Raji (cell line): Measurements from ENCODE around the gene SLC7A14.

Experiments used
- POLR2A ChIP-seq: IDR thresholded peaks from 2 replicates; pipeline ENCODE4 v1.6.1; 2011; ENCODE audit warnings: low read depth, low read length, control low read depth; ENCODE audit not compliant: insufficient read depth

Gene SLC7A14

DNA sequence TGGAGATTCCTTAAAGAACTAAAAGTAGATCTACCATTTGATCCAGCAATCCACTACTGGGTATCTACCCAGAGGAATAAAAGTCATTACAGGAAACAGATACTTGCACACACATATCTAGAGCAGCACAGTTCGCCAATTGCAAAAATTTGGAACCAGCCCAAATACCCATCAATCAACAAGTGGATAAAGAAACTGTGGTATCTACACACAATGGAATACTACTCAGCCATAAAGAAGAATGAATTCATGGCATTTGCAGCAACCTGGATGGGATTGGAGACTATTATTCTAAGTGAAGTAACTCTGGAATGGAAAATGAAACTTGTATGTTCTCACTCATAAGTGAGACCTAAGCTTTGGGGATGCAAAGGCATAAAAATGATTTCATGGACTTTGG lies 23.8 kb downstream of the SLC7A14 start:
- no peak for TF ChIP-seq POLR2A

DNA sequence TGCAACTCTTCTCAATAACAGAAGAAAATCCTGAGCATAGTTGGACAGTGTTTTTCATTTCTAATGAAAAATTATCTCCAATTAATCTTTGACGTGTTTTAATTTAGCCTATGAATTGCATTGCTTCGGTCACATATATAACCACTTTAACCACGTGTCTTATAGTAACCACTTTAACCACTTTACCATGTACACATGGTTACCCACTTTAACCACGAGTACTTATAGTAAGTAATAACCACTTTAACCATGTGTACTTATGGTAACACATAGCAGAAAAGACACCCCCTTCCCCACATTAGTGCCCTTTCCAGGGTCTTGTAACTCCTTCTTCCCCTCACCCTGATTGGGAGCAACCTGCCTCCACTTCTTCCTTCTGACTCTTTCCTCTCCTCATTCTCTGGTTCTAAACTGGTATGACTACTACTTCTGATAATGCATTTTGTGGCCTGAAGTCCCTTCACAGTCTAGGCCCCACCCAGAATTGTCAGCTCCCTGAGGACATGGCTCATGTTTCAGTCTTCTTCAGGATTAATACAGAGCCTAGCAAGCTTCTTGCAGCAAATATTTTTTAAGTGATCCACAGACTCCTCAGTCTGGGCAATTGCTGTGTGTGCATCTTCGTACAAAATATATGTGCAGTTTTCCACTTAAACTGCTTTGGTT lies 25.0 kb downstream of the SLC7A14 start:
- no peak for TF ChIP-seq POLR2A

DNA sequence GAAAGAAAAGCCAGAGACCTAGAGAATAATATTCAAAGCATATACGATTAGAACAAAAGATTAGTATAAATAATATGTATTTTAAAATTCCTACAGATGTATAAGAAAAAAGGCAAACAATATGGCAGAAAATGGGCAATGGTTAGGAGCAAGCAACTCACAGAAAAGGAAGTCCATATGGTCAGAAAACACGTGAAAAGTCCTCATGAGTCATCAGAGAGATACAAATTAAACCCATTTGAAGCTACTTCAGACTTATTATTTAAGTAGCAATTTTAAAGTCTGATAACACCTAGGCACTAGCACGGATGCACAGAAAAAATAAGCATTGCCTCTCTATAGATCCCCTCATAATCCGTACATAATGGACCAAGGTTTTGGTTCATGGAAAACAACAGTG lies 25.6 kb downstream of the SLC7A14 start:
- no peak for TF ChIP-seq POLR2A

DNA sequence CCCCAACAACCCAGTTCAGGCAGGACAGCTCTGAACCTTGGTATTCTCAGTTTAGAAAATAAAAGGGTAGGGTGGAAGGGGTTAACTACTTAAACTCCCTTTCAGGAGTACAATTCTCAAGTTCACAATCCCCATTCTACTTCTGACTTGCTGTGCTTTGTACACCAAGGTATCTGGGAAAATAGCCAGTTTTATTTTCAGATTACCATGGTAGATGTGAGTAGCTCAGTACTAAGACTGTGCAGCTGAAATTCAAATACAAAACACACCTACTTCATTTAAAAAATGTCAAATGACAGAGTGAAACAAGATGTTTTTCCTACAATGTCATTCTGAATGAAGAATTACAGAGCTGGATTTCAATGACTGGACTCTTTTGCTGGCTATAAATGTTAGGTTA lies 27.4 kb downstream of the SLC7A14 start:
- no peak for TF ChIP-seq POLR2A

DNA sequence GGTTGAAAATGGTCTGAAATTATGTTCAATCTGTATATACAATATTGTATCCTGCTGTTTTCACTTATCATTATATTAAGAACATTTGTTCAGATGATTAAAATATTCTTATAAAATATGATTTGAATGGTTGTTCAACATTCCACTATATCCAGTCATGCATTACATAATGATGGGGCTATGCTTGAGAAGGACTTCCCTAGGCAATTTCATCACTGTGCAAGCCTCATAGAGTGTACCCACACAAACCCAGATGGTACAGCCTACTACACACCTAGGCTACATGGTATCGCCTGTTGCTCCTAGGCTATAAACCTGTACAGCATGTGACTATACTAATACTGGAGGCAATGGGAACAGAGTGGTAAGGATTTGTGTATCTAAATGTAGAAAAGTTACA lies 30.5 kb downstream of the SLC7A14 start:
- TF ChIP-seq POLR2A: no peak

DNA sequence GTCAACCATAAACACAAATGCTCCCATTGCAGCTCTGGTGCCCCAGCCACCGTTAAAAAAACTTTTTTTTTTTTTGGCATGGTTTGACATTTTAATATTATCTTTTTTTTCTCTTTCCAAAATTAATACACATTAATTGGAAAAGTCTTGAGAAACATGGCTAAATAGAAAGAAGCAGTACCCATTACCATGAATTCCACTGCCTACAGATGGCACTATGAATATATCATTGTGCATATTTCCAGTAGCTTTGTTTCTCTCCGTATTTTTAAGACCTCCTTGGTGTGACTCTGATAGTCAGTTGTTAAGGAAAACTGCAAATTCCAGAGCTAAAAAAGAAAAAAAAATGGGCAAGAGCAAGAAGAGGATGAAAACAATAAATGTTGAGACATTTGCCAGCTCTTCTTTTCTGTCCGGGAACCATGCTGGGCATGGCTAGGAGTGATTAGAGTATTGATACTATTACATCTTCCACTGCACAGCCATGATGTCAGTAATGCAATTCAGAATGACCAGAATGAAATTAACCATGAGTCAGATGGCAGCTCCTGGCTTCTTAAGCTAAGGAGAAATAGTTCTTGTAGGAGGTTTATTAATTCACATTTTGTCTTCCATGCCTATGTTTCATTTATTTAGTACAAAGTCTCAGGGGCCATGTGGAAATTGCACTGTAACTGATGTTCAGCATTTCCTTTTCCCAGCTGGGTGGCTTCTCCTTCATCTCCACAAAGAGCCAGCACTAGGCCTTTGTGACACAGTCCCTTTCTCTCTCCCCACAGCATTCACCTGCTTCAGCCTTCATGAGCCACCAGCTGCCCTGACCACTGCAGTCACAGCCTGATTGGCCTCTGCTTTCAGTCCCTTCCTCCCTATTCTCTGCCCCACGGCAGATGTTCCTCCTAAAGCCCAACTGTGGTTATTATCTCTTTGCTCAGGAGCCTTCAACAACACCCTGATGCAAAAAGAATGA lies 31.8 kb downstream of the SLC7A14 start:
- TF ChIP-seq POLR2A: no peak

DNA sequence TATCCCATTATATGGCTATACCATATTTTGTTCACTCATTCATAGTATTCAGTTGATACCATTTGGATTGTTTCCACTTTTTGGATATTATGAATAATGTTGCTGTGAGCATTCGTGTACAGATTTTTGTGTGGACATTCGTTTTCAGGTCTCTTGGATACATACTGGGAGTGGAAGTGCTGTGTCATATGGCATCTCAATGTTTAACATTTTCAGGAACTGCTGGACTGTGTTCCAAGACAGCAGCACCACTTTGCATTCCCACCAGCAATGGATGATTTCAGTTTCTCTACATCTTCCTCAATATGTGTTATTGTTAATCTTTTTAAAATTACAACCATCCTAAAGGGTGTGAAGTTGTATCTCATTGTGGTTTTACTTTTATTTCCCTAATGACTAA lies 34.6 kb downstream of the SLC7A14 start:
- no peak for TF ChIP-seq POLR2A

DNA sequence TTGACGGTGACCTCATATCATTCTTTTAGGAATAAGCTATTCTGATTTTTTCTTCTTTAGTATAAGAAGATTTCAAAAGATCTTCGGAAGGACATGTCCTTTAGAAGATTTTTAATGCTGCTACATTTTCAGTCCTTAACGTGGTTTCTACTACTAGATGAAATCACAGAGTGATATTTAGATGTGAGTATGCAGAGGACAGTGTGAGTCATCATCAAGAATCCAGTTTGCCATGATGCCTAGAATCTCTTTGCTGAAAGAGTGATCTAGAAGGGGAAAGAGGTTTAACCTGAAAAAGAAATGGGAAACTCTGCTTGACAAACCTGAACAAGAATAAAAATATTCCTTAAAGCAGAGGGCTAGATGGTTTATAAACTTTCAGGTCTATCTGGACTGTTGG lies 43.2 kb downstream of the SLC7A14 start:
- no peak for TF ChIP-seq POLR2A

DNA sequence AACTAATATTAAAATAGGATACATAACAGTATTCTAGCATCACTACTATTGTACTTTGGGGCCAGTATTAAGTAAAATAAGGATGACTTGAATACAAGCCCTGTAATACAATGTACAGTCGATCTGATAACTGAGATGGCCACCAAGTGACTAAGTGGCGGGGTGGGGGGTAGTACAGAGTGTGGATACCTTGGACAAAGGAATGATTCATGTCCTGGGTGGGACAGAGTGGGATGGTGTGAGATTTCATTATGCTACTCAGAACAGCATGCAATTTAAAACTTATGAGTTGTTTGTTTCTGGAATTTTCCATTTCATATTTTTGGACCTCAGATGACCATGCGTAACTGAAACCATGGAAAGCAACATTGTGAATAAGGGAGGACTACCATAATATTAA lies 46.0 kb downstream of the SLC7A14 start:
- no peak for TF ChIP-seq POLR2A

DNA sequence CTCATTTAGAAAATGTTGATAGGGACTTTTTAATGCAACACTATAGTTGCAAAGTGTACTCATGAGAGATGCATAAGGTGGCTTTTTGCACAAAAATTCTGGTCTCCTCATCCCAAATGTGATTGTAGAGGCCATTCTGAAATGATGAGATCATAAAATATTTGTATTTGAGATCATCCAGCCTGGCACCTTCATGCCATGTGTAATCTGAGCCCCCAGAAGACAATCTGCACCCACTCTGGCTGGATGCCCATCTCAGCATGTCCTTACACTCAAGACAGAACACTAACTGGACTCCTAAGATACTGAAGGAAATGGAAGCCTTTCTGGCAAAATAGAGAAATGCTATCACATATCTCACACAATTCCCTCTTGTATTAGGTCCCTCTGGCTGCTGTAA lies 49.2 kb downstream of the SLC7A14 start:
- TF ChIP-seq POLR2A: no peak

DNA sequence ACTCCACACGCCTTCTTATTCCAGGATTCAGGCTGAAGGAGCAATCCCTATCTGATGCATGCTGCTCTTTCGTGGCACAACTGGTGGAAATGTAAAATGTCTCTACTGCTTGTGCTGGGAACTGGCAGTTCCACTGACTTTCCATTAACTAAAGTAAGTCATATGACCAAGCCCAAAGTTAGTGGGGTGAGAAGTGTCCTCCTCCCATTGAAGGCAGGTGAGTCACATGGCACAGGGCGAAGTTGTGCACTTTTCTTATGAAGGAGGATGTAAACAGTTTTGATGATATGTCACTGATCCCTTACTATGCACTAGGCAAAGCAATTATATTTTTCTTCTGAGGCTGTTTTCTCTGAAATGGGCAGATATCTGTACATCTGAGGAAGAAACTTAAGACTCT lies 51.6 kb downstream of the SLC7A14 start:
- no peak for TF ChIP-seq POLR2A

DNA sequence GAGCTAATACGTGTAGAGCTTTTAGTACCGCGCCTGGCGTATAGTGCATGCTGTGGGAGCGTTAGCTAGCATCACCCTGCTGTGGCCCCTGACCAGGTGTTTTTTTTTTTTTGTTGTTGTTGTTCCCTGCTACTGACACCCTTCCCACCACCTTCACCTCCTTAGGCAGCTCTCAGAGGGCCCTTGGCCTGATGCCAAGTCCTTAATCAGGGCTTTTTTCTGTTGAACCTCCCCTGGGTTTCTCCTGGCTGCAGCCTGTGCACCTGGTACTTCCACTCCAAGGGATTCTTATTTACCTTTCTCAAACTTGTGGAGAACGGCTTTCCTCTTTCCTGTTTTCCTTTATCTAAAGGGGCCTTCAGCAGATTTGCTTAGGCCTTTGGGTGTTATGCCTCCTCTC lies 53.3 kb downstream of the SLC7A14 start:
- TF ChIP-seq POLR2A: no peak

DNA sequence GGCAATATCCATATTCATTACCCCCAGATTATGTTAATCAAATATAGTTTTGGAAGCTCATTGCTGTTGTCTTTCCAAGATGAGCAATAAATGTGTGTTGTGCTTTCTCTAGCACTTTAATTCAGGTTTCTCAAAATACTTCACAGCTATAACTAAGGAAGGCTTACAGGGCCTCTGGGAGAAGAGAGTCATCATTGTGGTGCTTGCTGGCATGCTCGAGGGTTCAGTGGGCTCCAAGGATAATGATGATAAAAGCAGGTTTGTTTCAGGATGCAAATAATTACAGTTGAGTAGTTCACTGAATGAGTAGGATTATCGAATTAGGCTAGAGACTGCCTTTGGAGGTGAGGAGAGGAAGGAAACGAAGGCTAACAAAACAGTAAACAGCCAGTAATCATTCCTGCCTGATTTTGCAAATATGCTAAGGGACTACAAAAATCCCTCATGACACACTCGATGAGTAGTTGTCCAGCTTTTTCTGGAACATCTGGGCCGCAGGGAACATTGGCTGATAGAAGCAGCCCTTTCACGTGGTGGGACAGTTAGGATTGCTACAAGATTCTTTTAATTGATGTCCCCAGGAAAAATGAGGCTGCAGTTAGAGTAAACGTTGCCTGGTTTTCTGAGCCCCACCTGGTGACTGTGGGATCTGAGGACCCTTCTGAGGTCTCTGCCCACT lies 54.1 kb downstream of the SLC7A14 start:
- TF ChIP-seq POLR2A: no peak

DNA sequence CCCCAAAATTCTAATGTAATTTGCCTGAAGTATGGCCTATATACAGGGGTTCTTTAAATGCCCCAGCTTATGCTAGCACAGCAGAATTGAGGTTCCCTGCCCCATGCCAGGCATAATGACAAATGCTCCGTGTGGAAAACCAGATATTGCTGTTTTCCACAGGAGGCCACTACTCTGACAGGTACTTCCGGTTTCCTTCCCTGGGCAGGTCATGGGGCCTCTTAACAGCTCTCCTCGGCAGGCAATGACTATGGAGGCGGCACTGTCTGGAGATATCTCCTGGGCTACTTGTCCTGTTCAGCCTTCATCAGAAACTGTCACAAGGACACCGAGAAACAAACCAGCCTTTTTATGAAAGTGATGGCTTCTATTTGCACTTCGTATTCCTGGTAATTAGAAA lies 54.8 kb downstream of the SLC7A14 start:
- TF ChIP-seq POLR2A: no peak

DNA sequence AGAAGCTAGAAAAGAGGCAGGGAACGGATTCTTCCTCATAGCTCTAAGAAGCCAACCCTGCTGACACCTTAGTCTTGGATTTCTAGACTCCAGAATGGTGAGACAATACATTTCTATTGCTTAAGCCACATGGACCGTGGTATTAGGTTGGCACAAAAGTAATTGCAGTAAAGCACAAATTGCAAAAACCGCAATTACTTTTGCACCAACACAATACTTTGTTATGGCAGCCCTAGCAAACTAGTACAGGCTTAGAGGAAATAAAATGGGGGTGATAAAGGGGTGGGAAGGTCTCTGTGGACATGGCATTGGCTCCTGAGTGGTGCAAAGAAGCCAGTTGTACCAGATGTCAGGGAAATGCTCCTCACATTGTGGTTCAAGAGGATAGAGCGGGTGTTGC lies 56.0 kb downstream of the SLC7A14 start:
- no peak for TF ChIP-seq POLR2A

DNA sequence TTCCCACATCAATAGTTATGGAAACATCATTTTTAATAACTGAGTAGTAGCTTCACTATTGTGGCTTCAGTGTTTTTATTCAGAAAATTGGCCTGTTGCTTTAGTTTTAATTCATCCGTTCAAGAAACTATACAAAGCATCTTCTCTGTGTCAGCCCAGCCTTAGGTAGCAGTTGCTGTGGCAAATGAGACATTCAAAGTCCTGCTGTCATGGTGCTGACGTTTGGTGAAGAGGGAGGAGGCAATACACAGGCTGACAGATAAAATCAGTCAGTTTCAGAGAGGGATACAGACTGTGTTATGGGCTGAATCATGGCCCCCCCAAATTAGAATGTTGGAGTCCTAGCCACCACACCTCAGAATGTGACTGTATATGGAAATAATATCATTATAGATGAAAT lies 56.5 kb downstream of the SLC7A14 start:
- no peak for TF ChIP-seq POLR2A

DNA sequence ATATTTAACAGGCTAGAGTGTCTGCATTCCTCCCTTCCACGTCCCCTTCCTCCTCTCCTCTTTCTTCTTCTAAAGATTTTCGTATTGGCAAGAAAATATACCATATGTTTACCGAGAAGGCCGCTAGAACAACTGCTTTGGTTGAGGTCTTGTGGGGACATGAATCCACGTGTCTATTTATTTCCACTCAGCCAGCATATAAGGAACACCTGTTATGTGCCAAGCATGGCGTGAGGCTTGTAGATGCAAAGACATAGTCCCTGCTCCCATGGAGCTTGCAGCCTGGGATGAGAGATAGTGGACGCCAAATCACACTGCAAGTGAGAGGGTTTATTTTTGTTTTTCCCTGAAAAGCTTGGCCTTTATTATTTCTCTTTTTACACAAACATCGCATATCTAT lies 57.1 kb downstream of the SLC7A14 start:
- no peak for TF ChIP-seq POLR2A

DNA sequence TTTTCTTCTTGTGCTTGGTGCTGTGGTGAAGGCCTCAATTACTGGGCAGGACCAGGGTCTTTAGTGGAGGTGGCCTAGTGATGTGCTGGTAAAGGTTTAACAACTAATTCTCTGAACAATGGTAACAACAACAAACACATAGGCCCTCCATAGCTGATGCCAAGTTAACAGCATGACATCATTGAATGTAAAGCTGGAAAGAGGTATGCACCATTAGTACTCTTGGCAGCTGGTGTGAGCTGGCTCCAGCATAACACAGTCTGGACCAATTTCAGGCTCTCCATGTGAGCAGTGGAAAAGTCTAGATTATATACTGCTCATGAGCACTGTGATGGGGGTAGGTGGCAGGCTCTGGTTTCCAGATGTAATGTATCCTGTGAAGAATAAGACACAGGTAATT lies 61.8 kb downstream of the SLC7A14 start:
- TF ChIP-seq POLR2A: no peak
